ENCODE measurements around the gene P3H3.

GRCh38 chr12:6852651-6853354 is 24.6 kb downstream of the P3H3 start:
- TF ChIP-seq ZNF318 (IDR thresholded peaks at IDR 0.05; ENCODE audit: borderline replicate concordance in 1 of 2, low read depth in 1 of 2) (no peak), MAFK (IDR thresholded peaks at IDR 0.05; ENCODE audit: low read length) (no peak), EP300 (IDR thresholded peaks at IDR 0.05; ENCODE audit: low read length) (no peak), CTCF (IDR thresholded peaks at IDR 0.05 in 2 of 3, conservative IDR thresholded peaks at IDR 0.05 in 1 of 3; ENCODE audit: insufficient read depth in 2 of 3, low read depth in 1 of 3, low read length in 3 of 3) (no peak), NFYB (IDR thresholded peaks at IDR 0.05; ENCODE audit: extremely low read depth, insufficient read length) (no peak), TFE3 (CRISPR knock-in tag; IDR thresholded peaks at IDR 0.05) (no peak), ASH1L (IDR thresholded peaks at IDR 0.05; ENCODE audit: borderline replicate concordance, low read depth, partially characterized antibody) (no peak), MAX (CRISPR knock-in tag; IDR thresholded peaks at IDR 0.05) (no peak), POU5F1 (IDR thresholded peaks at IDR 0.05; ENCODE audit: borderline replicate concordance, low read depth, low read length, partially characterized antibody) (no peak), MXI1 (IDR thresholded peaks at IDR 0.05; ENCODE audit: low read depth, low read length) (no peak), EZH2 (IDR thresholded peaks at IDR 0.05; ENCODE audit: borderline replicate concordance, low read depth, low read length) (no peak), PHF21A (IDR thresholded peaks at IDR 0.05; ENCODE audit: borderline replicate concordance, low read depth) (no peak), HDAC8 (tag; IDR thresholded peaks at IDR 0.05) (no peak), YY1 (IDR thresholded peaks at IDR 0.05; ENCODE audit: borderline replicate concordance in 1 of 3, control insufficient read depth in 1 of 3, extremely low read depth in 1 of 3, insufficient read depth in 3 of 3, insufficient read length in 1 of 3, insufficient replicate concordance in 2 of 3, low read depth in 1 of 3, low read length in 2 of 3) (peak in 1 of 3 experiments; percentile 56)

Data from K562 (cell line).